GM12878 (cell line): ENCODE data around the gene CLRN3.

Source experiments
- EP300 ChIP-seq, 2 experiments: fragments of 150-350 bp in 1 of 2; IDR thresholded peaks; 2 replicates each; pipeline ENCODE4 v1.6.1; 2011 to 2012; ENCODE audit warnings: low read depth in 2 of 2, low read length in 2 of 2, borderline replicate concordance in 1 of 2, improper control_type of control experiment in 1 of 2, inconsistent platforms in 1 of 2; ENCODE audit not compliant: control insufficient read depth in 1 of 2
- ETV6 ChIP-seq, 2 experiments: fragments of 450-650 bp in 1 of 2; IDR thresholded peaks in 1 of 2; conservative IDR thresholded peaks in 1 of 2; 2 replicates each; pipeline ENCODE4 v1.6.1; 2014; ENCODE audit warnings: antibody characterized with exemption in 1 of 2, borderline replicate concordance in 1 of 2, low read depth in 1 of 2, mild to moderate bottlenecking in 1 of 2, moderate library complexity in 1 of 2
- EZH2 ChIP-seq: IDR thresholded peaks from 2 replicates; pipeline ENCODE4 v1.6.1; 2012; ENCODE audit warnings: low read depth, mild to moderate bottlenecking, control low read depth, inconsistent platforms, low read length, borderline replicate concordance; ENCODE audit not compliant: control insufficient read depth
- FOXM1 ChIP-seq: IDR thresholded peaks from 2 replicates; pipeline ENCODE4 v1.6.1; 2012; ENCODE audit warnings: low read depth, mild to moderate bottlenecking, inconsistent platforms, low read length, moderate library complexity
- JUND ChIP-seq: IDR thresholded peaks from 2 replicates; pipeline ENCODE4 v1.6.1; 2012; ENCODE audit warnings: low read depth, mild to moderate bottlenecking, low read length, improper control_type of control experiment, moderate library complexity
- MYC ChIP-seq: IDR thresholded peaks from 2 replicates; pipeline ENCODE4 v1.6.1; 2011; ENCODE audit warnings: mild to moderate bottlenecking, low read length, moderate library complexity, inconsistent platforms; ENCODE audit not compliant: insufficient read depth, insufficient replicate concordance, insufficient read length, severe bottlenecking
- NR2F1 ChIP-seq: fragments of 450-650 bp; conservative IDR thresholded peaks from 2 replicates; pipeline ENCODE4 v1.6.1; 2017; ENCODE audit warnings: mild to moderate bottlenecking
- NRF1 ChIP-seq: conservative IDR thresholded peaks from 2 replicates; pipeline ENCODE4 v1.6.1; 2011; ENCODE audit warnings: mild to moderate bottlenecking, low read depth, low read length, improper control_type of control experiment
- SIN3A ChIP-seq: IDR thresholded peaks from 2 replicates; pipeline ENCODE4 v1.6.1; 2012; ENCODE audit warnings: low read depth, low read length, improper control_type of control experiment
- SMC3 ChIP-seq: IDR thresholded peaks from 2 replicates; pipeline ENCODE4 v1.6.1; 2011; ENCODE audit warnings: low read length, improper control_type of control experiment, borderline replicate concordance
- SP1 ChIP-seq: IDR thresholded peaks from one replicate; pipeline ENCODE4 v1.6.1; 2011; ENCODE audit warnings: low read depth, low read length
- TF ChIP-seq, protein P1 (sequence below), 3 experiments: IDR thresholded peaks in 2 of 3; conservative IDR thresholded peaks in 1 of 3; 2 replicates each; pipeline ENCODE4 v1.5.1; 2011; ENCODE audit warnings: low read depth in 3 of 3, low read length in 3 of 3, mild to moderate bottlenecking in 3 of 3, control low read depth in 2 of 3, moderate library complexity in 2 of 3, inconsistent platforms in 1 of 3, mixed read lengths in 1 of 3; ENCODE audit not compliant: control insufficient read depth in 2 of 3, insufficient read depth in 1 of 3; ENCODE audit errors: extremely low read depth in 1 of 3
- TF ChIP-seq, protein P2 (sequence below): IDR thresholded peaks from 2 replicates; pipeline ENCODE4 v1.6.1; 2012; ENCODE audit warnings: low read depth, low read length, improper control_type of control experiment

DNA sequence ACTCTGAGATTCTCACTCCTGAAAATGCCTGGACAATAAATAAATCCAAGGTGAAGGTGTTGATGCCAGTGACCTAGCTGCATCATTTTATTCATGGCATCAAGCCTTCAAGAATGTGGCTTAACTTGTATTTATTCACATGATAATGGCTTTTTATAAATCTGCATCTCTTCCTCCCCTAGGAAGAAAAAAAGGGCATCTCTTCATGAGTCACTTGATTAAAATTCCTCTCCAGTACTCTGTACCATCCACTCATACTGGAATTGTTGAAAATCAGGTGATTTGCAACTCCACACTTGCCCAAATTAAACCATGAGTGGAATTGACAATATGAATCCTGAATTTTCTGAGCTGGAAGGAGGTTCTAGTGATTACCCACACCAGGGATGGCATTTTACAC is 44.3 kb upstream of the CLRN3 start:
- TF ChIP-seq SMC3 = no peak
- TF ChIP-seq MYC = no peak
- TF ChIP-seq EZH2 = no peak
- TF ChIP-seq, protein P1, sequence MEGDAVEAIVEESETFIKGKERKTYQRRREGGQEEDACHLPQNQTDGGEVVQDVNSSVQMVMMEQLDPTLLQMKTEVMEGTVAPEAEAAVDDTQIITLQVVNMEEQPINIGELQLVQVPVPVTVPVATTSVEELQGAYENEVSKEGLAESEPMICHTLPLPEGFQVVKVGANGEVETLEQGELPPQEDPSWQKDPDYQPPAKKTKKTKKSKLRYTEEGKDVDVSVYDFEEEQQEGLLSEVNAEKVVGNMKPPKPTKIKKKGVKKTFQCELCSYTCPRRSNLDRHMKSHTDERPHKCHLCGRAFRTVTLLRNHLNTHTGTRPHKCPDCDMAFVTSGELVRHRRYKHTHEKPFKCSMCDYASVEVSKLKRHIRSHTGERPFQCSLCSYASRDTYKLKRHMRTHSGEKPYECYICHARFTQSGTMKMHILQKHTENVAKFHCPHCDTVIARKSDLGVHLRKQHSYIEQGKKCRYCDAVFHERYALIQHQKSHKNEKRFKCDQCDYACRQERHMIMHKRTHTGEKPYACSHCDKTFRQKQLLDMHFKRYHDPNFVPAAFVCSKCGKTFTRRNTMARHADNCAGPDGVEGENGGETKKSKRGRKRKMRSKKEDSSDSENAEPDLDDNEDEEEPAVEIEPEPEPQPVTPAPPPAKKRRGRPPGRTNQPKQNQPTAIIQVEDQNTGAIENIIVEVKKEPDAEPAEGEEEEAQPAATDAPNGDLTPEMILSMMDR (IDR thresholded peaks at IDR 0.05 in 2 of 3, conservative IDR thresholded peaks at IDR 0.05 in 1 of 3; ENCODE audit: control insufficient read depth in 2 of 3, extremely low read depth in 1 of 3, insufficient read depth in 1 of 3, low read depth in 3 of 3, low read length in 3 of 3) = no peak
- no peak for TF ChIP-seq SP1
- no peak for TF ChIP-seq ETV6 (conservative IDR thresholded peaks at IDR 0.05 in 1 of 2, IDR thresholded peaks at IDR 0.05 in 1 of 2; ENCODE audit: borderline replicate concordance in 1 of 2, low read depth in 1 of 2)
- TF ChIP-seq, protein P2, sequence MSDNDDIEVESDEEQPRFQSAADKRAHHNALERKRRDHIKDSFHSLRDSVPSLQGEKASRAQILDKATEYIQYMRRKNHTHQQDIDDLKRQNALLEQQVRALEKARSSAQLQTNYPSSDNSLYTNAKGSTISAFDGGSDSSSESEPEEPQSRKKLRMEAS = no peak
- no peak for TF ChIP-seq FOXM1
- TF ChIP-seq JUND = no peak
- no peak for TF ChIP-seq SIN3A
- TF ChIP-seq NRF1 = no peak
- no peak for TF ChIP-seq EP300 (IDR thresholded peaks at IDR 0.05; ENCODE audit: borderline replicate concordance in 1 of 2, control insufficient read depth in 1 of 2, low read depth in 2 of 2, low read length in 2 of 2)
- no peak for TF ChIP-seq NR2F1
